ENCODE results near the gene CAMTA1.

GRCh38 chr1:7670334-7671145 is 885.3 kb downstream of the CAMTA1 start:
- TF ChIP-seq POLR2A (IDR thresholded peaks at IDR 0.05; ENCODE audit: low read length) (no peak), GATA1 (IDR thresholded peaks at IDR 0.05; ENCODE audit: low read depth, low read length) (no peak)

Data from erythroblast (primary cell).